SK-N-SH treated with all-trans-retinoic acid at 6 μM for 48 hours (cell line): Measurements from ENCODE around the gene GOLT1B.

Source experiments
- ARNTL ChIP-seq: fragments of 450-650 bp; formaldehyde crosslinking; IDR thresholded peaks from 2 replicates; pipeline ENCODE4 v1.5.0; 2020; ENCODE audit warnings: low read depth, mild to moderate bottlenecking, moderate library complexity, borderline replicate concordance
- CSDC2 ChIP-seq: fragments of 250-450 bp; sonication (Bioruptor Pico); IDR thresholded peaks from 2 replicates; pipeline ENCODE4 v1.5.0; 2020; ENCODE audit warnings: mild to moderate bottlenecking, moderate library complexity
- RARB ChIP-seq: fragments of 250-450 bp; sonication (Bioruptor Pico); IDR thresholded peaks from 2 replicates; pipeline ENCODE4 v1.8.0; 2021; ENCODE audit warnings: mild to moderate bottlenecking, moderate library complexity
- TOX ChIP-seq: fragments of 250-450 bp; sonication (Bioruptor Pico); IDR thresholded peaks from 2 replicates; pipeline ENCODE4 v1.8.0; 2021; ENCODE audit warnings: mild to moderate bottlenecking, moderate library complexity, borderline replicate concordance
- TF ChIP-seq, protein P1 (sequence below): fragments of 250-450 bp; sonication (Bioruptor Pico); IDR thresholded peaks from 2 replicates; pipeline ENCODE4 v1.5.0; 2020; ENCODE audit warnings: mild to moderate bottlenecking, moderate library complexity

DNA sequence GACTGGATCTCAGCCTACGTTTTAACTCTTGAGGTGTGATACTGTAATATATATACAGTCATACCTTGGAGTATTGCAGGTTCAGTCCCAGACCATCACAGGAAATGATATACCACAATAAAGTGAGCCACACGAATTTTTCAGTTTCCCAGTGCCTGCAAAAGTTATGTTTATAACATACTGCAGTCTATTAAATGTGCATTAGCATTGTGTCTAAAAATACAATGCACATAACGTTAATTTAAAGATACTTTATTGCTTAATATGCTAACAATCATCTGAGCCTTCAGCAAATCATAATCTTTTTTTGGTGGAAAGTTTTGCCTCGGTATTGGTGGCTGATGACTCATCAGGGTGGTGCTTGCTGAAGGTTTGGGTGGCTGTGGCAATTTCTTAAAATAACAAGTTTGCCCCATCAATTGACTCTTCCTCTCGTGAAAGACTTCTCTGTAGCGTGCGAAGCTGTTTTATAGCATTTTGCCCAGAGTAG, 45.3 kb upstream of the GOLT1B start:
- TF ChIP-seq TOX (CRISPR knock-in tag) (no peak), CSDC2 (CRISPR knock-in tag) (no peak), RARB (CRISPR knock-in tag) (no peak), ARNTL (CRISPR knock-in tag) (no peak)
- TF ChIP-seq, protein P1, sequence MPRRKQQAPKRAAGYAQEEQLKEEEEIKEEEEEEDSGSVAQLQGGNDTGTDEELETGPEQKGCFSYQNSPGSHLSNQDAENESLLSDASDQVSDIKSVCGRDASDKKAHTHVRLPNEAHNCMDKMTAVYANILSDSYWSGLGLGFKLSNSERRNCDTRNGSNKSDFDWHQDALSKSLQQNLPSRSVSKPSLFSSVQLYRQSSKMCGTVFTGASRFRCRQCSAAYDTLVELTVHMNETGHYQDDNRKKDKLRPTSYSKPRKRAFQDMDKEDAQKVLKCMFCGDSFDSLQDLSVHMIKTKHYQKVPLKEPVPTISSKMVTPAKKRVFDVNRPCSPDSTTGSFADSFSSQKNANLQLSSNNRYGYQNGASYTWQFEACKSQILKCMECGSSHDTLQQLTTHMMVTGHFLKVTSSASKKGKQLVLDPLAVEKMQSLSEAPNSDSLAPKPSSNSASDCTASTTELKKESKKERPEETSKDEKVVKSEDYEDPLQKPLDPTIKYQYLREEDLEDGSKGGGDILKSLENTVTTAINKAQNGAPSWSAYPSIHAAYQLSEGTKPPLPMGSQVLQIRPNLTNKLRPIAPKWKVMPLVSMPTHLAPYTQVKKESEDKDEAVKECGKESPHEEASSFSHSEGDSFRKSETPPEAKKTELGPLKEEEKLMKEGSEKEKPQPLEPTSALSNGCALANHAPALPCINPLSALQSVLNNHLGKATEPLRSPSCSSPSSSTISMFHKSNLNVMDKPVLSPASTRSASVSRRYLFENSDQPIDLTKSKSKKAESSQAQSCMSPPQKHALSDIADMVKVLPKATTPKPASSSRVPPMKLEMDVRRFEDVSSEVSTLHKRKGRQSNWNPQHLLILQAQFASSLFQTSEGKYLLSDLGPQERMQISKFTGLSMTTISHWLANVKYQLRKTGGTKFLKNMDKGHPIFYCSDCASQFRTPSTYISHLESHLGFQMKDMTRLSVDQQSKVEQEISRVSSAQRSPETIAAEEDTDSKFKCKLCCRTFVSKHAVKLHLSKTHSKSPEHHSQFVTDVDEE (CRISPR knock-in tag), result no peak
